Measurements from ENCODE around the gene RPL3.

Gene RPL3

DNA sequence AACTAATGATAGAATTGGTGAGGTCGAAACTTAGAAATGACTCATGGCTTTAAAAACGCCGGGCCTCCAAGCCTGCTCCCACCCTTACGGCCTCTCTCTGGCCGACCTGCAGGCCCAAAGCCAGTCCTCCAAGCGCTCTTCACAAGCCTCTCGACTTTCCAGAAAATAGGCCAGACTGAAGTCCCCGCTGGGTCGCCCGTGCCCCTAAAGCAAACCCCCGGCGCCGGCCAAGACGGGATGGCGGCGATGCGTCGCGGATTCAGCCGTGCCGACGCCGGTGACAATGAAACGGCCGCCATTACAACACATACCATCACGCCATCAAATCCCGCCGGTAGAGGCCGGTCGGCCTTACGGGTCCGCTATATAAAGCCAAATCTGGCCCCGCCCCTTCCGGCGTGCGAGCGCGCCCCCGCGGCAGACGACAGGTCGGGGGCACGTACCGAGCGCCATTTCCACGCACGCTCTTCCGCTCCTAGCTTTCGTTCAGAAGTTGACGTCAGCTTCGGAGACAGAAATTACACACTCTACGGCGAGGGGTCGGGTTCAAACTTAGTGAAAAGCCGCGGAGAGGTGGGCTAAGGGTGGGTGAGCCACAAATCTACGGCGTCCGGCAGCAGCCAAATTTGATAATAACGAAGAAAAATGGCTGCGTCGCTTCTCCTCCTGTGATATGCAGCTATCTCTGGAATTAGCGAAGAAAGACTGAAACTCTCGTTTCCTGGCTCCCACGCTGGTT lies at the start of gene RPL3:
TSS of gene RPL3 (minus strand) at position 340 of the 739 bp plus-strand sequence. CDS start at position 314, 26 bp downstream.
- TF ChIP-seq, protein P1, sequence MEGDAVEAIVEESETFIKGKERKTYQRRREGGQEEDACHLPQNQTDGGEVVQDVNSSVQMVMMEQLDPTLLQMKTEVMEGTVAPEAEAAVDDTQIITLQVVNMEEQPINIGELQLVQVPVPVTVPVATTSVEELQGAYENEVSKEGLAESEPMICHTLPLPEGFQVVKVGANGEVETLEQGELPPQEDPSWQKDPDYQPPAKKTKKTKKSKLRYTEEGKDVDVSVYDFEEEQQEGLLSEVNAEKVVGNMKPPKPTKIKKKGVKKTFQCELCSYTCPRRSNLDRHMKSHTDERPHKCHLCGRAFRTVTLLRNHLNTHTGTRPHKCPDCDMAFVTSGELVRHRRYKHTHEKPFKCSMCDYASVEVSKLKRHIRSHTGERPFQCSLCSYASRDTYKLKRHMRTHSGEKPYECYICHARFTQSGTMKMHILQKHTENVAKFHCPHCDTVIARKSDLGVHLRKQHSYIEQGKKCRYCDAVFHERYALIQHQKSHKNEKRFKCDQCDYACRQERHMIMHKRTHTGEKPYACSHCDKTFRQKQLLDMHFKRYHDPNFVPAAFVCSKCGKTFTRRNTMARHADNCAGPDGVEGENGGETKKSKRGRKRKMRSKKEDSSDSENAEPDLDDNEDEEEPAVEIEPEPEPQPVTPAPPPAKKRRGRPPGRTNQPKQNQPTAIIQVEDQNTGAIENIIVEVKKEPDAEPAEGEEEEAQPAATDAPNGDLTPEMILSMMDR (conservative IDR thresholded peaks at IDR 0.05) = no peak
- peak; percentile 96; the same call in 1 of the 2 replicates for TF ChIP-seq ZFX (IDR thresholded peaks at IDR 0.05)
- peak within 1 kb of the TSS; percentile 92 for H3K27ac ChIP-seq

DNA sequence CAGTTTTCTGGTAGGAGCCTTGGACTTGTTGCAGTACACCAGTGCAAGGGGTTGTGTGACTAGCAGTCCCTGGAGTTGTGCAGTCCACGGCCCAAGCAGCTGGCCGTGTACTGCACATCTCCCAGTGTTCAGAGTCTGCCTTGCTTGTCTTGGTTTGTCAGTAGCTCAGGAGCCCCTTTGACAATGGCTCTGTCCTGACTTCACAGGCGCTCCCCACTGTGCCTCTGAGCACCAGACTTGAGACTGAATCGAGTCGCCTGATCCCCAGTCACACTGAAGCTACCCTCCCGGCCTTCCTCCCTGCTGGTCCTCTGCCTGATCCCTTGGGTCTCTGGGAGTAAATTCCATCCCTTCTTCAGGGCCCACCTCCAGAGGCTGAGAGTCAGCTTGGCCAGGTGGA lies 49.8 kb upstream of the RPL3 start:
- TF ChIP-seq, protein P1 (conservative IDR thresholded peaks at IDR 0.05) = no peak
- no peak for TF ChIP-seq ZFX (IDR thresholded peaks at IDR 0.05)
- no peak overlapping the region for H3K27ac ChIP-seq

DNA sequence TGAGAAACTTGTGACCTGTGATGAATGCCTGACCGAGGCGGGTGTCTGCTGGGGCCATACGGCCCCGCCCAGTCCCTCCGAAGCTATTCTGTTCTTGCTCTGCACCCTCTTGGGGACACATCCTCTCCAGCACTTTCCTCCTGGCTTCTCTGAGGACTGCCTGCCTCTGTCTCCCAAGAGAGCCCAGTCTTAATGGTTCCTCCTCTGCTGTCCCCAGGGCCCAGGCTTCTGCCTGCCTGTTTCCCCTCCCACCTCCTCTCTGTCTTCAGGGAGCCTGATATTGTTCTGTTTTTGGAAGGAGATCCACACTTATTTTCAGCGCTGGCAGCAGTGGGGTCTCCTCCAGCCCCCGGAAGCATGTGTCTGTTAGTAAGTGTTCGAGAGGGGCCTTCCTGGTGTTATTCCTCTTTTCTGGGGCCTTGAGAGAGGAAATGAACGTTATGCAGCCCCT lies 49.1 kb upstream of the RPL3 start:
- TF ChIP-seq ZFX (IDR thresholded peaks at IDR 0.05) = no peak
- TF ChIP-seq, protein P1 (conservative IDR thresholded peaks at IDR 0.05) = no peak
- no peak overlapping the region for H3K27ac ChIP-seq

DNA sequence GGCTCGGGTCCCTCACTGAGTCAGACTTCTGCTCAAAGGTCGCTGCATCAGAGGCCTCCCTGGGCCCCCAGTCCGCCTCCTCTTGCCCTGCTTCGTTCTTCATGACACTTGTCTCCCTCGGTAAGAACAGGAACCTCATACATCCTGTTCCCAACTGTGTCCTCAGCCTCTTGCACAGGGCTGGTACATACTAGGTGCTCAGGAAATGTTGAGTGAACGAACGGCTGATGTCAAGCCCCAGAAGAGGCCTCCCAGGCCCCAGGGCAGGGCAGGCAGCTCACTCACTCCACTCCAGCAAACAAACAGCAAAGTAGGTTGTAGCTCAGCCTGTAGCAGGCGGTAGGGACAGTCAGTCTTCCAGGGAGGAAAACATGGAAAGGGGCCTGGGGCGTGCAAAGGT lies 47.6 kb upstream of the RPL3 start:
- H3K27ac ChIP-seq = no peak overlapping the region
- TF ChIP-seq, protein P1 (conservative IDR thresholded peaks at IDR 0.05) = no peak
- TF ChIP-seq ZFX (IDR thresholded peaks at IDR 0.05) = no peak

DNA sequence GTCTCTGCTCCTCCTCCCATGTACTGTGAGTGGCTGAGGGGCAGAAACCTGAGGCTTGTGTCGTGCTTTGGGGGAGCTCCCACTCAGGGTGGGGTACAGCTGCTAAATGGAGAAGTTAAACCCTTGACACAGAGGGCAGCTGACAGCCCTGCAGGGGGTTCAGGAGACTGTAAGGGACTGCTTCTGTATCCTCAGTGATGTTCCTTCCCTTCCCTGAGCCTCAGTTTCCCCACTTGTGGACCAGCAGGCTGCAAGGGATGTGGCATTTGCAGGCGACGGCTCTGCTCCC lies 46.0 kb upstream of the RPL3 start:
- H3K27ac ChIP-seq = no peak overlapping the region
- no peak for TF ChIP-seq ZFX (IDR thresholded peaks at IDR 0.05)
- TF ChIP-seq, protein P1 (conservative IDR thresholded peaks at IDR 0.05) = no peak

DNA sequence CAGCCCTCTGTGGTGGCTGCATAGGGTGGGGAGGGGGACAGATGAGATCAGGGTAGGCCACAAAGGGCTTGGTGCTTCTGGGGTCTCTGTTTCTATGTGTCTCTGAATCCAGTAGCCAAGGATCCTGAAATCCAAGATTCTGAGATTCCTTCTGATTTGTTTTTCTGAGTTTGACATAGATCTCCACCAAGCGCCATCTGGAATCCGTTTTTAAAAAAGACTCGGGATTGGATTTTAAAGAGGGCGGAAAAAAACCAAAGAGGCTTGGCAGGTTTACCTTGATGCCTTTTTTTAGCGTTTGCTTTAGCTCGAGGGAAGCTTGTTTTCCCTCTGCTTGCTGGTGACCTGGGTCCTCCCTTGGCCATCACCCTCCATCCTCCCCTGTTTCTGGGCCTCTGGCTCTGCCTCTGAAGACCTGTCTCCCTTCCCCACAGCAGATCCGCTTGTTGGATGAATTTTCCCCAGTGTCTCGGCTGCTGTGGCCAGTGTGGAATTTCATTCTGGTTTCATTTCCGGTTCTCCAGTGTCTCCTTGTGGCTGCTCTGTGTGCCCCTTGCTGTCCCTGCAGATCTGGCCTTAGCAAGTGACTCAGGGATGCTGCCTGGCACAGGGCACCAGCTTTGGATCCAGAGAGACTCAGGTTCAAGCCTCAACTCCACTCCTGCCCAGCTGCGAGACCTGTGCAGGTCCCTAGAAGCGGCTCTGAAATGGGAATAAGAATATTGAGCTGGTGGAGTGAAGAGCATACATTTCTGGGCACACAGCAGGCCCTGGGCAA lies 45.5 kb upstream of the RPL3 start:
- TF ChIP-seq, protein P1 (conservative IDR thresholded peaks at IDR 0.05) = no peak
- TF ChIP-seq ZFX (IDR thresholded peaks at IDR 0.05) = no peak
- no peak overlapping the region for H3K27ac ChIP-seq
